Progenitor cell of endocrine pancreas (in vitro differentiated cells): ENCODE data around the gene OPHN1. TPM values are rescaled to one million over a fixed set of nuclear protein-coding genes. Genes with fewer than 3 reads are reported as not detected.

Source experiments
- DNase-seq: peaks from one replicate; pipeline ENCODE4 v3.0.0; 2021; ENCODE audit warnings: low spot score; ENCODE audit not compliant: unreplicated experiment
- H3K27ac Mint-ChIP-seq: 2 replicates; pipeline ENCODE4 v1.8.0; 2021; ENCODE audit warnings: mild to moderate bottlenecking, moderate library complexity, mixed read lengths
- H3K27me3 Mint-ChIP-seq: 2 replicates; pipeline ENCODE4 v1.8.0; 2021; ENCODE audit warnings: mixed read lengths
- H3K36me3 Mint-ChIP-seq: 2 replicates; pipeline ENCODE4 v1.8.0; 2022; ENCODE audit warnings: mixed read lengths; ENCODE audit not compliant: insufficient read depth
- H3K4me1 Mint-ChIP-seq: 2 replicates; pipeline ENCODE4 v1.8.0; 2021; ENCODE audit warnings: low read depth, mixed read lengths
- H3K4me3 Mint-ChIP-seq: 2 replicates; pipeline ENCODE4 v1.8.0; 2021; ENCODE audit warnings: low read depth, mild to moderate bottlenecking, moderate library complexity, mixed read lengths
- H3K9me3 Mint-ChIP-seq: 2 replicates; pipeline ENCODE4 v1.8.0; 2021; ENCODE audit warnings: low read depth, mixed read lengths
- total RNA-seq: library from RNA; stranded (reverse); gene quantifications from 2 replicates; pipeline ENCODE4 v1.2.1, GENCODE V29; 2021
- TF ChIP-seq, protein P1 (sequence below): fragments of 200-600 bp; sonication (generic); IDR thresholded peaks from one replicate; pipeline ENCODE4 v1.5.0; 2021; ENCODE audit warnings: antibody characterized with exemption, mild to moderate bottlenecking; ENCODE audit not compliant: unreplicated experiment

Gene OPHN1
- total RNA-seq, 1 donor from 2014 or later: 7.2 TPM

DNA sequence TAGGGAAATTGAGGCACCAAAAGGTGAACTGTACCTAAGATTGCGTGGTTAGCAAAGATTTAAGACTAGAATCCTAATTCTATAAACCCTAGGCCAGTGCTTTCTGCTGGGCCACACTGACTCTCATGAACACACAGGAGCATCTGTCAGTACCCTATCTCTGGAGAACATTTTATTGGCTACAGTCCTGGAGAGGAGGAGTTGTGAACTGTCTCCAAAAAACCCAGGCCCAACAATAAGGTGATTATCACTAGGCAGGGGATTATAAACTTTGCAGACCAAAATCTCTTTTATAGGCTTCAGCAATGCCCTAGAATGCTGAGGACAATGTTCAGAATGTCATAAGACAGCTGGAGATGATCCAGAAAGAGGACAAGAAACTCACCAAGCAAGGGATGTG lies 24.1 kb downstream of the OPHN1 start:
- no peak for DNase-seq
- no peak overlapping the region for H3K4me3 Mint-ChIP-seq
- TF ChIP-seq, protein P1, sequence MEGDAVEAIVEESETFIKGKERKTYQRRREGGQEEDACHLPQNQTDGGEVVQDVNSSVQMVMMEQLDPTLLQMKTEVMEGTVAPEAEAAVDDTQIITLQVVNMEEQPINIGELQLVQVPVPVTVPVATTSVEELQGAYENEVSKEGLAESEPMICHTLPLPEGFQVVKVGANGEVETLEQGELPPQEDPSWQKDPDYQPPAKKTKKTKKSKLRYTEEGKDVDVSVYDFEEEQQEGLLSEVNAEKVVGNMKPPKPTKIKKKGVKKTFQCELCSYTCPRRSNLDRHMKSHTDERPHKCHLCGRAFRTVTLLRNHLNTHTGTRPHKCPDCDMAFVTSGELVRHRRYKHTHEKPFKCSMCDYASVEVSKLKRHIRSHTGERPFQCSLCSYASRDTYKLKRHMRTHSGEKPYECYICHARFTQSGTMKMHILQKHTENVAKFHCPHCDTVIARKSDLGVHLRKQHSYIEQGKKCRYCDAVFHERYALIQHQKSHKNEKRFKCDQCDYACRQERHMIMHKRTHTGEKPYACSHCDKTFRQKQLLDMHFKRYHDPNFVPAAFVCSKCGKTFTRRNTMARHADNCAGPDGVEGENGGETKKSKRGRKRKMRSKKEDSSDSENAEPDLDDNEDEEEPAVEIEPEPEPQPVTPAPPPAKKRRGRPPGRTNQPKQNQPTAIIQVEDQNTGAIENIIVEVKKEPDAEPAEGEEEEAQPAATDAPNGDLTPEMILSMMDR: no peak
- peaks cover 12% of the 10 kb centered on the region for H3K9me3 Mint-ChIP-seq
- no peaks in the 10 kb centered on the region for H3K27me3 Mint-ChIP-seq
- no peak overlapping the region for H3K27ac Mint-ChIP-seq
- H3K36me3 Mint-ChIP-seq: no peaks in the 10 kb centered on the region
- peaks cover 3% of the 10 kb centered on the region for H3K4me1 Mint-ChIP-seq

DNA sequence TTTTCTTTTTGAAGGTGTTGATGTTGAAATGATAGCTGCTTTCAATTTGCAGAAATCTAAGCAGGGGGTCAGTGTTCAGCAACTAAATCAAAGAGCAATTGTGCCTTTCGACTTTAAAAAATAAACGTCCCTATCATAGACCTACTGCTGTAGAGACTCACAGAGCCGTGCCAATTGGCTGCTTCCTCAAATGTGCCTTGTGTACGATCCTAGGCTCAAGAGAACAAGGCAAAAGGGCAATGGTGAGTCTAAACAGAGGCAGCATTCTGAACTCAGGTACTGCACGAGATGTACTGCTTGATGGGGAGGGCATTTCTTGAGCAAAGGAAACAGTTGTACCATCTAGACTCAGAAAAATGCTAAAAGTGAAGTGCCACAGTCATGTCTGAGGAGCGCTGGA lies 29.8 kb downstream of the OPHN1 start:
- H3K27ac Mint-ChIP-seq: no peak overlapping the region
- H3K27me3 Mint-ChIP-seq: no peaks in the 10 kb centered on the region
- peaks cover 17% of the 10 kb centered on the region for H3K9me3 Mint-ChIP-seq
- H3K36me3 Mint-ChIP-seq: no peaks in the 10 kb centered on the region
- no peak overlapping the region for H3K4me3 Mint-ChIP-seq
- TF ChIP-seq, protein P1: no peak
- H3K4me1 Mint-ChIP-seq: no peaks in the 10 kb centered on the region
- DNase-seq: no peak

DNA sequence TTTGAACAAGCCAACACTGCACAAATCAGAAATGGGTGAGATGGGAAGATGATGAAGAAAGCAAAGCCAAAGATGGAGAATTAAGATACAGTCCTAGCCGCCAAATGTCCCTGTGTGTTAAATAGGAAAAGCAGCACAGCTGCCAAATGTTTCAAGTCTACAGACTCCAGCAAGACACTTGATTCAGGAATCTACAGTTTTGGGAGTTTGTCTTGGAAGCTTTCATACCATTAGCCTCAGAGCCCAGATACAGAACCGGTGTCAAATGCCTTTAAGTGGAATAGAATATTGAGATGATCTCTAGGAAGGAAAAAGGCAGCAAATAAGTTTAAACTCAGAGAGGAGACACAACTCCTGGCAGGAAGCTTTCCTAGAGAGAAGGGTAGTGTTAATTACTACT lies 30.3 kb downstream of the OPHN1 start:
- DNase-seq: no peak
- H3K27me3 Mint-ChIP-seq: no peaks in the 10 kb centered on the region
- TF ChIP-seq, protein P1: no peak
- peaks cover 13% of the 10 kb centered on the region for H3K9me3 Mint-ChIP-seq
- H3K27ac Mint-ChIP-seq: no peak overlapping the region
- H3K4me1 Mint-ChIP-seq: no peaks in the 10 kb centered on the region
- no peaks in the 10 kb centered on the region for H3K36me3 Mint-ChIP-seq
- no peak overlapping the region for H3K4me3 Mint-ChIP-seq

DNA sequence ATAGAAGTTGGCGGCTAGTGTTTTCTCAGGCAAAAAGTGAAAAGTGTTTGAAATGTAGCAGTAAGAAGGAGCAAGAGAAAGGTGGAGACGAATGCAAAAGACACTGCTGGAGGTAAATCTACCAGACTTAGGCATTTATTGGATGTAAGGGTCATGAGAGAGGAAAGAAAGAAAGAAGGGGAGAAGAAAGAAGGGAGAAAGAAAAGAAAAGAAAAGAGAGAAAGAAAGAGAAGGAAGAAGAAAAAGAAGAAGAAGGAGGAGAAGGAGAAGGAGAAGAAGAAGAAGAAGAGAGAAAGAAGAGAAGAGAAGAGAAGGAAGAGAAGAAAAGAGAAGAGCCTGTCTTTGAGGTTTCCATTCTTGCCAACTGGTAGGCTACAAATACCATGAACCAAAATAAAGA lies 31.2 kb downstream of the OPHN1 start:
- no peaks in the 10 kb centered on the region for H3K4me1 Mint-ChIP-seq
- no peak overlapping the region for H3K4me3 Mint-ChIP-seq
- H3K27ac Mint-ChIP-seq: no peak overlapping the region
- no peak for DNase-seq
- H3K9me3 Mint-ChIP-seq: peaks cover 15% of the 10 kb centered on the region
- H3K27me3 Mint-ChIP-seq: no peaks in the 10 kb centered on the region
- TF ChIP-seq, protein P1: no peak
- peaks cover 2% of the 10 kb centered on the region for H3K36me3 Mint-ChIP-seq

DNA sequence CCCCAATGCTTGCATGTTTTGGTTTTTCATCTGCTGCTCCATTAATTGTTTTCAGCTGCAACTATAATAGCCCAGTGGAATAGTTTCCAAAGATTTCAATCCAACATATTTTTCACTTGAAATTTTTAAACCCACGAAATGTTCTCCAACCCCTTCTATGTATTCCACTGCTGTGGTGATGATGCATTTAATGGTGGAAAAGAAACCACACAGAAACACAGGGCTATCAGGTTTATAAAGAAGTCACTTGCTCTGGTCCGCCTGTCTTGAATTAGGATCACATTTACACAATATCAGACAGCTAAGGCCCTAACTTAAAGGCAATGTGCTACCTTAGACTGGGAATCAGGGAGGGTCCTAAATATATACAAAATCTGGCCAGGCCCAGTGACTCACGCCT lies 35.0 kb downstream of the OPHN1 start:
- H3K27me3 Mint-ChIP-seq: no peaks in the 10 kb centered on the region
- no peak overlapping the region for H3K27ac Mint-ChIP-seq
- peaks cover 15% of the 10 kb centered on the region for H3K9me3 Mint-ChIP-seq
- H3K36me3 Mint-ChIP-seq: peaks cover 2% of the 10 kb centered on the region
- no peak overlapping the region for H3K4me3 Mint-ChIP-seq
- no peak for DNase-seq
- TF ChIP-seq, protein P1: no peak
- no peaks in the 10 kb centered on the region for H3K4me1 Mint-ChIP-seq
